DOHH2 (cell line): ENCODE results near the gene SLC25A33.

Source experiments
- H3F3A ChIP-seq: fragments of 200-600 bp; sonication (generic), shearing (Covaris generic); 2 replicates; pipeline ENCODE4 v1.6.0; 2016; ENCODE audit warnings: antibody characterized with exemption, mild to moderate bottlenecking; ENCODE audit not compliant: control insufficient read depth, insufficient read depth
- H3K27ac ChIP-seq: fragments of 200-600 bp; sonication (generic); 2 replicates; pipeline ENCODE4 v1.5.1; 2014; ENCODE audit warnings: low read depth, mild to moderate bottlenecking, low read length, moderate library complexity
- H3K27me3 ChIP-seq: fragments of 200-600 bp; sonication (generic); 2 replicates; pipeline ENCODE4 v1.6.1; 2014; ENCODE audit warnings: mild to moderate bottlenecking, low read length, mixed read lengths; ENCODE audit not compliant: control insufficient read depth
- H3K36me3 ChIP-seq: fragments of 200-600 bp; sonication (generic); 2 replicates; pipeline ENCODE4 v1.6.1; 2014; ENCODE audit warnings: mild to moderate bottlenecking, low read length, moderate library complexity, mixed read lengths; ENCODE audit not compliant: control insufficient read depth
- H3K4me1 ChIP-seq: fragments of 200-600 bp; sonication (generic); 2 replicates; pipeline ENCODE4 v1.6.1; 2014; ENCODE audit warnings: mild to moderate bottlenecking, low read length, mixed read lengths; ENCODE audit not compliant: control insufficient read depth
- H3K4me2 ChIP-seq: fragments of 200-600 bp; sonication (generic); 2 replicates; pipeline ENCODE4 v1.6.0; 2014; ENCODE audit warnings: mild to moderate bottlenecking, low read length, moderate library complexity
- H3K4me3 ChIP-seq: fragments of 200-600 bp; sonication (generic); 2 replicates; pipeline ENCODE4 v1.5.1; 2014; ENCODE audit warnings: mild to moderate bottlenecking, low read length, mixed read lengths
- H3K79me2 ChIP-seq: fragments of 200-600 bp; sonication (generic); 2 replicates; pipeline ENCODE4 v1.6.1; 2014; ENCODE audit warnings: mild to moderate bottlenecking, low read length, mixed read lengths; ENCODE audit not compliant: control insufficient read depth
- H3K9me2 ChIP-seq: fragments of 200-600 bp; sonication (generic); replicated peaks from 2 replicates; pipeline ENCODE4 v1.6.1; 2014; ENCODE audit warnings: mild to moderate bottlenecking, low read length, mixed read lengths; ENCODE audit not compliant: control insufficient read depth
- H3K9me3 ChIP-seq: fragments of 200-600 bp; sonication (generic); 2 replicates; pipeline ENCODE4 v1.6.1; 2014; ENCODE audit warnings: antibody characterized with exemption, low read length, mixed read lengths; ENCODE audit not compliant: control insufficient read depth, insufficient read depth
- H4K20me1 ChIP-seq: fragments of 200-600 bp; sonication (generic); 2 replicates; pipeline ENCODE4 v1.6.0; 2014; ENCODE audit warnings: low read depth, mild to moderate bottlenecking, antibody characterized with exemption, low read length, moderate library complexity; ENCODE audit not compliant: control insufficient read depth, insufficient read depth
- CTCF ChIP-seq: fragments of 200-600 bp; sonication (generic); IDR thresholded peaks from one replicate; pipeline ENCODE4 v1.5.1; 2014; ENCODE audit warnings: antibody characterized with exemption, mild to moderate bottlenecking, low read depth, low read length; ENCODE audit not compliant: poor library complexity, severe bottlenecking
- EZH2phosphoT487 ChIP-seq: fragments of 200-600 bp; sonication (generic); IDR thresholded peaks from 2 replicates; pipeline ENCODE4 v1.6.1; 2017; ENCODE audit warnings: borderline replicate concordance, mild to moderate bottlenecking, antibody characterized with exemption, low read length, moderate library complexity, mixed read lengths

Gene SLC25A33

GRCh38 chr1:9634582-9634981, 95.3 kb downstream of the SLC25A33 start:
- H3K27me3 ChIP-seq: no peaks in the 10 kb centered on the region
- no peaks in the 10 kb centered on the region for H4K20me1 ChIP-seq
- no peaks in the 10 kb centered on the region for H3F3A ChIP-seq
- peaks cover 26% of the 10 kb centered on the region for H3K4me1 ChIP-seq
- peaks cover 5% of the 10 kb centered on the region; the same call in 1 of the 2 replicates for H3K79me2 ChIP-seq
- no peak overlapping the region for H3K4me2 ChIP-seq
- H3K36me3 ChIP-seq: no peaks in the 10 kb centered on the region
- H3K4me3 ChIP-seq: no peak overlapping the region
- H3K27ac ChIP-seq: no peak overlapping the region
- H3K9me2 ChIP-seq: no peaks in the 10 kb centered on the region
- no peak for TF ChIP-seq CTCF
- no peak for TF ChIP-seq EZH2phosphoT487
- H3K9me3 ChIP-seq: no peaks in the 10 kb centered on the region
